Testis (tissue), 2 donors: ENCODE data around the gene SDK1.

Experiments used
- POLR2A ChIP-seq: fragments of 450-650 bp; IDR thresholded peaks from one replicate; pipeline ENCODE4 v1.6.1; 2017; ENCODE audit warnings: antibody characterized with exemption, mild to moderate bottlenecking, moderate library complexity
- TF ChIP-seq, protein P1 (sequence below), 3 experiments: fragments of 450-650 bp in 2 of 3; fragments of 200-600 bp in 1 of 3; sonication (generic) in 1 of 3; IDR thresholded peaks; one replicate each; pipeline ENCODE4 v1.5.1; 2016 to 2019; ENCODE audit warnings: antibody characterized with exemption in 3 of 3, mild to moderate bottlenecking in 2 of 3, moderate library complexity in 1 of 3

DNA sequence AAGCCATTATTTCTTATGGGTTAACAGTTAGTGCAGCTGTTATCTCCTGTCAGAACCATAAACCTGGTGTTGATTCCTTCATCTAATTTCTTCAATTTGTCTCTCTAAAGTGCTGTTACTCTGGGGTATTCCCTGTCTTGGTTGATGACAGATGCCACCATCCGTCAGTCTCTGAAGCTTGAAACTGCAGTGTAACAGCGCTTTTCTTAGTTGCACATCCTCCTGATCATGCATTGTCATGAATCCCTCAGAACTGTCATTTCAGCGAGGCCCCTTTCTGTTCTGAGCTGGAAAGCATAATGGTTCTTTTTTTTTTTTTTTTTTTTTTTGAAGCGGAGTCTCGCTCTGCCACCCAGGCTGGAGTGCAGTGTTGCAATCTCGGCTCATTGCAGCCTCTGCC, 193.9 kb downstream of the SDK1 start:
- TF ChIP-seq POLR2A, result no peak
- TF ChIP-seq, protein P1, sequence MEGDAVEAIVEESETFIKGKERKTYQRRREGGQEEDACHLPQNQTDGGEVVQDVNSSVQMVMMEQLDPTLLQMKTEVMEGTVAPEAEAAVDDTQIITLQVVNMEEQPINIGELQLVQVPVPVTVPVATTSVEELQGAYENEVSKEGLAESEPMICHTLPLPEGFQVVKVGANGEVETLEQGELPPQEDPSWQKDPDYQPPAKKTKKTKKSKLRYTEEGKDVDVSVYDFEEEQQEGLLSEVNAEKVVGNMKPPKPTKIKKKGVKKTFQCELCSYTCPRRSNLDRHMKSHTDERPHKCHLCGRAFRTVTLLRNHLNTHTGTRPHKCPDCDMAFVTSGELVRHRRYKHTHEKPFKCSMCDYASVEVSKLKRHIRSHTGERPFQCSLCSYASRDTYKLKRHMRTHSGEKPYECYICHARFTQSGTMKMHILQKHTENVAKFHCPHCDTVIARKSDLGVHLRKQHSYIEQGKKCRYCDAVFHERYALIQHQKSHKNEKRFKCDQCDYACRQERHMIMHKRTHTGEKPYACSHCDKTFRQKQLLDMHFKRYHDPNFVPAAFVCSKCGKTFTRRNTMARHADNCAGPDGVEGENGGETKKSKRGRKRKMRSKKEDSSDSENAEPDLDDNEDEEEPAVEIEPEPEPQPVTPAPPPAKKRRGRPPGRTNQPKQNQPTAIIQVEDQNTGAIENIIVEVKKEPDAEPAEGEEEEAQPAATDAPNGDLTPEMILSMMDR (IDR thresholded peaks at IDR 0.05), result no peak
